HG02970 (cell line): ENCODE measurements around the gene TMEM269.
"Not testable (repeated sequence)": the region's sequence is repeated elsewhere in the genome, so short reads cannot be mapped to it uniquely, and the experiment has no call there.

Experiments
- ATAC-seq: cut with Tn5 transposase; IDR thresholded peaks from one replicate; pipeline ENCODE4 v1.9.1; 2021; ENCODE audit warnings: mild to moderate bottlenecking, moderate library complexity, moderate number of reproducible peaks; ENCODE audit not compliant: unreplicated experiment, low FRiP score

Gene TMEM269

GRCh38 chr1:42773420-42773819, 11.4 kb upstream of the TMEM269 start:
- ATAC-seq = no peak

GRCh38 chr1:42774928-42775526, 9.8 kb upstream of the TMEM269 start:
- ATAC-seq = no peak

GRCh38 chr1:42776502-42776901, 8.3 kb upstream of the TMEM269 start:
- no peak for ATAC-seq

GRCh38 chr1:42777852-42778251, 6.9 kb upstream of the TMEM269 start:
- ATAC-seq = no peak

GRCh38 chr1:42779725-42780124, 5.1 kb upstream of the TMEM269 start:
- ATAC-seq = no peak

GRCh38 chr1:42780176-42780575, 4.6 kb upstream of the TMEM269 start:
- no peak for ATAC-seq

- no peak for ATAC-seq
These were observed 1.7 kb upstream of the TMEM269 start for GRCh38 chr1:42783092-42783491.

GRCh38 chr1:42784547-42784945, 245 bp upstream of the TMEM269 start:
- ATAC-seq = no peak

GRCh38 chr1:42786097-42786496, 1.3 kb downstream of the TMEM269 start:
- no peak for ATAC-seq

- ATAC-seq = no peak
These were observed 3.2 kb downstream of the TMEM269 start for GRCh38 chr1:42788021-42788420.

GRCh38 chr1:42793824-42794223, 9.0 kb downstream of the TMEM269 start:
- no peak for ATAC-seq

GRCh38 chr1:42797414-42797813, 12.6 kb downstream of the TMEM269 start:
- no peak for ATAC-seq

- no peak for ATAC-seq
These were observed 13.2 kb downstream of the TMEM269 start for GRCh38 chr1:42797979-42798378.

- ATAC-seq = no peak
These were observed 17.2 kb downstream of the TMEM269 start for GRCh38 chr1:42801832-42802473.

- no peak for ATAC-seq
These were observed 21.4 kb downstream of the TMEM269 start for GRCh38 chr1:42806171-42806570.

GRCh38 chr1:42806593-42806992, 21.8 kb downstream of the TMEM269 start:
- no peak for ATAC-seq

GRCh38 chr1:42807056-42807668, 22.4 kb downstream of the TMEM269 start:
- ATAC-seq = no peak

GRCh38 chr1:42814815-42815214, 30.0 kb downstream of the TMEM269 start:
- not testable (repeated sequence) for ATAC-seq

- ATAC-seq = no peak
These were observed 31.3 kb downstream of the TMEM269 start for GRCh38 chr1:42815941-42816584.

- peak; percentile 84 for ATAC-seq
These were observed 32.0 kb downstream of the TMEM269 start, which contains the start of the genes ERMAP and SVBP for GRCh38 chr1:42816585-42817439. TSS of gene ERMAP (plus strand) at chr1:42817122. CDS start at chr1:42830449, 13,327 bp downstream. TSS of gene SVBP (minus strand) at chr1:42817397. CDS start at chr1:42816544, 853 bp downstream.
